Left renal pelvis (tissue), 4 donors: ENCODE measurements around the gene STRN3. TPM values are rescaled to one million over a fixed set of nuclear protein-coding genes. Genes with fewer than 3 reads are reported as not detected.
"Not testable (repeated sequence)": the region's sequence is repeated elsewhere in the genome, so short reads cannot be mapped to it uniquely, and the experiment has no call there.

Source experiments
- DNase-seq, 4 donors: peaks; one replicate each; pipeline ENCODE4 v3.0.0-alpha.2; 2013; ENCODE audit warnings: low read depth in 4 of 4, low spot score in 3 of 4
- polyA plus RNA-seq, 4 donors: library from polyadenylated mRNA; unstranded; fragments of 120-200 nt; gene quantifications; one replicate each; pipeline ENCODE4 v1.2.1, GENCODE V29; 2013; ENCODE audit not compliant: insufficient read length in 4 of 4

The STRN3 gene
- polyA plus RNA-seq, 4 donors, result 39.7 to 53.7 (median 48.3) TPM

DNA sequence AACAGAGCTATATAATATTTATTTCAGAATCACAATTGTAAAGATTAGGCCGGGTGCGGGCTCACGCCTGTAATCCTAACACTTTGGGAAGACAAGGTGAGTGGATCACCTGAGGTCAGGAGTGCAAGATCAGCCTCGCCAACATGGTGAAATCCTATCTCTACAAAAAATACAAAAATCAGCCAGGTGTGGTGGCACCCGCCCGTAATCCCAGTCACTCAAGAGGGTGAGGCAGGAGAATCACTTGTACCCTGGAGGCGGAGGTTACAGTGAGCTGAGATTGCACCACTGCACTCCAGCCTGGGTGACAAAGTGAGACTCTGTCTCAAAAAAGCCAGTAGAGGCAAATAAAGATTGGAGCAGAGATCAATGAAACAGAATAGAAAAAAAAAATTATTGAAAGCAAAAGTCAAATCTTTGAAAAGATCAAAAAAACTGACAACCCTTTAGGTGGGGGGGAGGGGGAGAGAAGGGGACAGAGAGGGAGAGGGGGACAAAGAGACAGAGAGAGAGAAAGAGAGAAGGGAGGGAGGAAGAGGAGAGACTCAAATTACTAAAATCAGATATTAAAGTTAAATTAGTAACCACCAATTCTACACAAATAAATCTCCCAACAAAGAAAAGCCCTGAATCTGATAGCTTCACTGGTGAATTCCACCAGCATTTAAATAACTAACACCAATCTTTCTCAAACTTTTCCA lies 53.1 kb downstream of the STRN3 start:
- no peak for DNase-seq

DNA sequence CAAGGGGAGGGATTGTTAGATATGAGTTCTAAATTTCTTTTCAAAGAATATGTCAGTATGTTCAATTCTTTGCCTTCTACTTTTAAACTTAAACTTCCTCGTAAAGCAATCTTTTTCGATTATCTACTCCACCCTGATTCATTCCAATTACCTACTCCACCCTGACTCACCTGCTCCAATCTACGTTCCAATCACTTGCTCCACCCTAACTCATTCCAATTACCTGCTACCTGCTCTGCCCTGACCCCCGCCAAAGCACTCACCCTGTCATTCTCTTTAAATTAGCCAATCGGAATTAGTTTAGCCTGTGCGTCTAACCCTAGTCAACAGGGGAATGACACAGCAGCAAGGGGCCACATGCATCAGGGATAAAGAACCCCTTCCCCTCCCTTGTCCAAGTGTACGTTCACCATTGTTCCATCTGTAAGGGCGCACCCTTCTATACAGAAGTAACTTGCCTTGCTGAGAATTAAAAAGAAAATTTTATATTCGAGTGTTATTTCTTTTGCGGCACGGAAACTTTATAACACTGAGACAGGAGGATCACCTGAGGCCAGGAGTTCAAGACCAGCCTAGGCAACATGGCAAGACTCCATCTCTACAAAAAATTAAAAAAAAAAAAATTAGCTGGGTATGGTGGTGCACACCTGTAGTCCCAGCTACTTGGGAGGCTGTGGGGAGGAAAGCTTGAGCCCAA lies 54.0 kb downstream of the STRN3 start:
- not testable (repeated sequence) for DNase-seq

DNA sequence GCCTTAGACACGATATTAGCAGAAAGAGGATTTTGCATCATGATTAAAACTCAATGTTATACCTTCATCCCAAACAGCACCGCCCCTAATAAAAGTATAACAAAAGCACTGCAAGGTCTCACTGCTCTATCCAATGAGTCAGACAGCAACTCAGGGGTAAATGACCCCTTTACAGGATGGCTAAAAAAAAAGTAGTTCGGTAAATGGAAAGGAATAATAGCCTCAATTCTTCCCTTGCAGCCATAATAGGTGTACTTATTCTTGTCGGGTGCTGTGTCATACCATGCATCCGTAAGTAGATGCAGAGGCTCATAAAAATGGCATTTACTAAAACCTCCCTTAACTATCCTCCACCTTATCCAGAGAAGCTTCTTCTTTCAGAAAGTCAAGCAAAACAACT lies 54.6 kb downstream of the STRN3 start:
- no peak for DNase-seq

DNA sequence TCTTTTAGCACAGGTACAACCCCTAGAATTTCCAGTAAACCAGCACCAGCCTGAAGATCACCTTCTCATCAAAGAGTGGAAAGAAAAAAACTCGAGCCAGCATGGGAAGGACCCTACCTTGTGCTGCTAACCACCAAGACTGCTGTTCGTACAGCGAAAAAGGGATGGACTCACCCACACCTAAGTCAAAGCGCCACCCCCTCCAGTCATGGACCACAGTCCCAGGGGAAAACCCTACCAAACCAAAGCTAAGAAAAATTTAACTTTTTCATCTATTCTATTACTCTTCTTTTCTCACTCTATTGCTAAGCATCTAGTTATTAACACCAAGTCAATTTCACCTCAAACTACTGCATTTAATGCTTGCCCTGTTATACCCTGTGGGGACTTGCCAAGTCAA lies 56.4 kb downstream of the STRN3 start:
- not testable (repeated sequence) for DNase-seq

DNA sequence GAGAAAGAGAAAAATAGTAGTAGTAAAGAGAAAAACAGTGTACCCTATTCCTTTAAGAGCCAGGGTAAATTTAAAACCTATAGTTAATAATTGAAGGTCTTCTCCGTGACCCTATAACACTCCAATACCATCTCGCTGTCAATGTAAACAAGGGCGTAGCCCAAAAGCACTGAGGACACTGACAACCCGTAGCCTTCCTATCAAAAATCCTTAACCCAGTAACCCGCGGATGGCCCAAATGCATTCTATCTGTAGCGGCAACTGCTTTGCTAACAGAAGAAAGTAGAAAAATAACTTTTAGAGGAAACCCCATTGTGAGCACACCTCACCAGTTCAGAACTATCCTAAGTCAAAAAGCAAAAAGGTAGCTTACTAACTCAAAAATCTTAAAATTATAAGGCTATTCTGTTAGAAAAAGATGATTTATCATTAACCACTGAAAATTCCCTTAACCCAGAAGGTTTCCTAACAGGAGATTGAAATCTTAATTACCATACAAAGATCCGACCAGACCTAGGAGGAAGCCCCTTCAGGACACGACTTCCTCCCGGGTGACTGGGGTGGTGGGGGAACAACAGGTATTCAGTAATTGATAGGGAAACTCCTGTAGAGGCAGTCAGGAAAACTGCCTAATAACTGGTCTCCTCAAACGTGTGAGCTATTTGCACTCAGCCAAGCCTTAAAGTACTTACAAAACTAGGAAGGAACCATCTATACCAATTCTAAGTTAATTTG lies 58.6 kb downstream of the STRN3 start:
- DNase-seq, result not testable (repeated sequence)

DNA sequence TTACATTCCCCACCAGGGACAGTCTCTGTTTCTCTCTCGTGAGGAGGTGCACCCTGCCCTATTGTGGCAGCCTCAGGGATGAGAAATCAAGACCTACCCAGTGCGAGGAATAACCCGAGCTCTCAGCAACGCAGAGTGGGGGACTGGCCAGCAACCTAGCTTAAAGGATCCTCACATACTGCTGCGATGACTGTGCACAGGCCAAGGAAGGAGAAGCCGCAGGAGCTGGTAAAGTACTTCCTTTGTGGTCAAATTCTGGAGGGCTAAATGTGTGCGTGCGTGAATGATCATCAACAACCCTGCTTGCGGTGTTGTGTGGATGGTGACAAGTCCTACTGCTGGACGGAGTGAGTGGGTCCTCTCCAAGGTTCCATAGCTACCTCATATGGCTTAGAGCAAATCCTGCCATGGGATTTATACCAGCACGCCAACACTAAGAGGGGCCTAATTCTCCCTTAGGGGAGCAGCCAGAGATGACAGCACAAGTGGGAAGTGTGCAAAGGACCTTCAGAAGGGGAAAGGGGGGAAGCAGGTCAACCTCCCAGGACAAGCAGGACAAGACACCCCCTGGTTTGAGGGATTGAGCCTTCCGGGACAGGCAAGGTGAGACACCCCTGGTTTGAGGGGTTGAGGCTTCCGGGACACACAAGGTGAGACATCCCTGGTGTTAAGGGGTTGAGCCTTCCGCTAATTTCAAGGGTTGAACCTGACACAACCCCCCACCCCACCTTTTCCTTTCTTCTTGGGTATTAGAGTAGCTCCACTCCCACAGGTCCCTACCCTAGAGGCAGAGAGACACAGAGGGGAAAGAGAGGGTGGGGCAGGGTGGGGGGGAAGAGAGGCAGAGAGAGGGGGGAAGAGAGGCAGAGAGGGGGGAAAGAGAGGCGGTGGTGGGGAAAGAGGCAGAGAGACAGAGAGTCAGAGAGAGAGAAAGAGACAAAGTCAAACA lies 59.5 kb downstream of the STRN3 start:
- DNase-seq, result no peak

DNA sequence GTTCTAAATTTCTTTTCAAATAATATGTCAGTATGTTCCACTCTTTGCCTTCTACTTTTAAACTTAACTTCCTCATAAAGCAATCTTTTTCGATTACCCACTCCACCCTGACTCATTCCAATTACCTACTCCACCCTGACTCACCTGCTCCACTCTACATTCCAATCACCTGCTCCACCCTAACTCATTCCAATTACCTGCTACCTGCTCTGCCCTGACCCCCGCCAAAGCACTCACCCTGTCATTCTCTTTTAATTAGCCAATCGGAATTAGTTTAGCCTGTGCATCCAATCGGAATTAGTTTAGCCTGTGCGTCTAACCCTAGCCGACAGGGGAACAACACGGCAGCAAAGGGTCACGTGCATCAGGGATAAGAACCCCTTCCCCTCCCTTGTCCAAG lies 60.3 kb downstream of the STRN3 start:
- not testable (repeated sequence) for DNase-seq

DNA sequence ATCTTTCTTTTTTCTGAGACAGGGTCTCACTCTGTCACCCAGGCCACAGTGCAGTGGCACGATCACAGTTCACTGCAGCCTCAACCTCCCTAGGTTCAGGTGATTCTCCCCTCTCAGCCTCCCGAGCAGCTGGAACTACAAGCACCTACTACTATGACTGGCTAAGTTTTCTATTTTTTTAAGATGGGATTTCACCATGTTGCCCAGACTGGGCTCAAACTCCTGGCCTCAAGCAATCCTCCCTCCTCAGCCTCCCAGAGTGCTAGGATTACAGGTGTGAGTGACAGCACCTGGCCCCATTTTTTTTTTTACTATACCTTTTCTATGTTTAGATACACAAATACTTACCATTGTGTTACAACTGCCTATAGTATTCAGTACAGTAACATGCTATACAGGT lies 63.6 kb downstream of the STRN3 start:
- not testable (repeated sequence) for DNase-seq

DNA sequence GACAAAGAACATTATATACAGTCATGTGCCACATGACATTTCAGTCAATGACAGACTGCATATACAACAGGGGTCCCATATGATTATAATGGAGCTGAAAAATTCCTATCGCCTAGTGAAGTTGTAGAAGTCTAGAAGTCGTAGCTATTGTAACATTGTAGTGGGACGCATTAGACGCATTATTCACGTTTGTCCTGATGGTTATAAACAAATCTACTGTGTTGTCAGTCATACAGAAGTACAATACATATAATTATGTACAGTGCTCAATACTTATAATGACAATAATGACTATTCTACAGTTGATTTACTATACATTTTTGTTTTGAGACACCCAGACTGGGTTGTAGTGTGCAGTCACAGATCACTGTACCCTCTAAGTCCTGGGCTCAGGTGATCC lies 64.8 kb downstream of the STRN3 start:
- no peak for DNase-seq

DNA sequence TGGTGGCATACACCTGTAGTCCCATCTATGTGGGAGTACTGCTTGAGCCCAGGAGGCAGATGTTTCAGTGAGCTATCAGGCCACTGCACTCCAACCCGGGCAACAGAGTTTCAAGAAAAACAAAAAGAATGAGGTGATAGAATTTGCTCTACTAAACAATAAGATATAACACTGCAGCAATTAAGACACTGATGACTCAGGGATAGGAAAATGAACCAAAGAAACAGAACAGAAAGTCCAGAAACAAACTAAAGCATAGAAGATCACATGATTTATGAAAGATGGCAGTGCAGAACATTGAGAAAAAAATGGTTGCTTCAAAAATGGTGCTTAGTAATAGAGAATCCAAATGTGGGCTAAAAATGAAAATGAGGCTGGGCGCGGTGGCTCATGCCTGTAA lies 66.0 kb downstream of the STRN3 start:
- no peak for DNase-seq

DNA sequence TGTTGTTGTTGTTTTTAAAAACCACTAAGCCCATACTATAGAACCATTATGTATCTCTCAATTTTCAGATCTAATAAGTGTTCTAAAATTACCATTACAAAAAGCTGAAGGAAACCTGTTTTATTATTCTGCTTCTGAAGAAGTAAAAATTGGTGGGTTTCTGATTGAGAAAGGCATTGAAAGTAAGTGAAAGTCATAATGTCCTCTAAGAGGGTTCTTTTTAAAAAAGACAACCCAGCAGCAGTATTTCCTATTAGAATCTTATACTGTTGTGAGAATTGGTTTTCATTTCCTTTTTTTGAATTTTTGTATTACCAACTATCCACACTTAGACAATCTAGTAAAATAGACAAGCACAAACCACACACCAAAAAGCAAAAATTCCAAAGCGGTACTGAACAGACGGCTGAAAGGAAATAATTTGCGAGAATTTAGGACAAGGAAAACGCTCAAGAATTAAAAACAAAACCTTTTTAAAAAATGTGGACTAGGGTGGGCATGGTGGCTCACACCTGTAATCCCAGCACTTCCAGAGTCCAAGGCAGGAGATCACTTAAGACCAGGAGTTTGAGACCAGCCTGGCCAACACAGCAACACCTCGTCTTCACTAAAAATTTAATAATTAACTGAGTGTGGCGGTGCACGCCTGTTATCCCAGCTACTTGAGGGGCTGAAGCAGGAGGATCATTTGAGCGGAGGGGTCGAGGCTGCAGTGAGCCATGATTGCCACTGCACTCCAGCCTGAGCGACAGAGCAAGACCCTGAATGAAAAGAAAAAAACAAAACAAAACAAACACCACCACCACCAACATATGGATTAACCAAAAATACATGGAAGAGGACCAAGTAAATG lies 67.4 kb downstream of the STRN3 start:
- DNase-seq, result no peak

DNA sequence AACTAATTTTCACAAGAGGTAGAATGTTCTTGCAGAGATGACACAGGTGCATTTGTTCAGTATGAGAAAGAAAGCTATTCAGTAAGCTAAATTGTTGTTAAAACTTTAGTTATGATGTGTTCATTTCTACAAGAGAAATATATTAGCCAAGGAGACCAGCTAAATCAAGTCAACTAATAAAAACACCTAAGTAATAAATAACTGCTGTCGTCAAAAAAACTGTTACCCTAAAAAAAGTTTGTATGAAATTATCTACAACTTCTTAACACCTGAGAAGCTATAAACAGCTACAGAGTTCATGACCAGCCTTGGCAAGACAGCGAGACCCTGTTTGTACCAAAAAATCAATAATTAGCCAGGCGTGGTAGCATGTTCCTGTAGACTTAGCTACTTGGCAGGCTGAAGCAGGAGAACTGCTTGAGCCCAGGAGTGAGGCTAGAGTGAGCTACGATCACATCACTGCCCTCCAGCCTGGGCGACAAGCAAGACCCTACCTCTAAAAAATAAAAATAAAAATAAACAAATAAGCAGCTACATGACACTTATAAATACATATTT lies 68.3 kb downstream of the STRN3 start:
- no peak for DNase-seq

DNA sequence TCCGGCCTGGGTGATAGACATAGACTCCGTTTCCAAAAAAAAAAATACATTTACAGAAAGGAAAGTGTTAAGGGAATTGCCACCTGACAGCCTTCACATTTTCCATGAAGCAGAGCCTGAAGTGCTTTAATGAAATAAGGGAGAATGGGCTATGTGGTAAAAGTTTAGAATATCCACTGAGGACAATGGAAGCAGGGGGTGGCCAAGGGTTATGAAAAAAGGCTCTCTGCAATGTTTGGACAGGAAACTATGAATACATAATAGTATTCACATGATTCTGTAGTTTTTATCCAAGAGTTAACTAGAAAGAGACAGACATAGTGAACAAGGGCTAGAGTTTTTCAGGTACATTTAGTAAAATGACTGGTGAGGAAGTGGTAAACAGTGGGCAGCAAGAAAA lies 76.5 kb downstream of the STRN3 start:
- no peak for DNase-seq

DNA sequence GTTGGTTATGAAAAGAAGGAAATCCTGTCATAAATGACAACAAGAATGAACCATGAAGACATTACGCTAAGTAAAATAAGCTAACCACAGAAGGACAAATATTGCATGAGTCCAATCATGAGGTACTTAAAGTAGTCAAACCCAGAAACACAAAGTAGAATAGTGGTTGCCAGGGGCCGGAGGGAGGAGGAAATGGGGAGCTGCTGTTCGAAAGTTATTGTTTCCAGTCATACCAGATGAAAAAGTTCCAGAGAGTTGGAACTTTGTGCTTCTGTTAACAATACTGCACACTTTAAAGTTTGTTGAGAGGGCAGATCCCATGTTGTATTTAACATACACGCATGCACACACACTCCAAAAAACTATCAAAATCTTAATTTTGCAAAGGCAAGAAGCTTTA lies 82.5 kb downstream of the STRN3 start:
- no peak for DNase-seq

DNA sequence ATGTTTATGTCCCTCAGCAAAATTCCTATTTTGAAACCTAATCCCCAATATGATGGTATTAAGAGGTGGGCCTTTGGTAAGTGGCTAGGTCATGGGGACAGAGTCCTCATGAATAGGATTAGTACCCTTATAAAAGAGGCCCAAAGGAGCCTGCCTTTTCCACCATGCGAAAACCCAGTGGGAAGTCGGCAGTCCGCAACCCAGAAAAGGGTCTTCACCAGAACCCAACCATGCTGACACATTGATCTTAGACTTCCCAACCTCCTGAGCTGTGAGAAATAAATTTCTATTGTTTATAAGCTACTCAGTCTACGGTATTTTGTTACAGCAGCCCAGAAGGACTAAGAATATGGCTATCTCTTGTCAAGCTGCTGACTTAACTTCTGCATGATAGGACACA lies 85.3 kb downstream of the STRN3 start:
- no peak for DNase-seq

DNA sequence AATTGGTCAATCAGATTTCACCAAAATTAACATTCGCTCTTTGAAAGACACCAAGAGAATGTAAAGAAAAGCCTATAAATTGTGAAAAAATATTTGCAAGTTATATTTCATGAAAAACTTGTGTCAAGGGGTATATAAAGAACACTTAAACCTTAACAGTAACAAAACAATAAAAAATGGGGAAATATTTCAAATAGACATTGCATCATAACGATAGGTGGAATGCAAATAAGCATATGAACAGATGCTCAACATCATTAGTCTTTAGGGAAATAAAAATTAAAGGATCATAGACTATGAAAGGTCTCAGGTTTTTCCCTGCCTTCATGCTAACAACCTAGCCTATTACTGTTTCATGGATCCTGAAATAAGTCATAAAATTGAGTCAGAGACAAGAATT lies 87.6 kb downstream of the STRN3 start:
- no peak for DNase-seq

DNA sequence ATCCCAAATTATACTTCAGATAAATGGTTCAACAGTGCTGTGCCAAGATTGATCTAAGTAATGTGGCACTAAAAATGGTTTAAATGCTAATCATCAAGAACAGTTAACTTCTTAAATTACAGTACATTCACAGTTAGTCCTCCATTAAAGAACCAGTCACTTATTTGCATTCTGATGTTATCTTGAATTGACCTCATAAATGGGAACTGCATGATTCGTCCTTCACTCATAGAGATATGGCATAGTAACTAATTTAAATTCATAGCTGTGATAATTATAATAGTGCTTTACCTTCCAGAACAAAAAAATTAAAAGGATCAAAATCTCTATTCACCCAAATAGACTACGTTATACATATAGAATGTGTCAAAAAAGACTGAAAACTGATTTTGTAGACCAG lies 90.7 kb downstream of the STRN3 start:
- DNase-seq, result no peak

DNA sequence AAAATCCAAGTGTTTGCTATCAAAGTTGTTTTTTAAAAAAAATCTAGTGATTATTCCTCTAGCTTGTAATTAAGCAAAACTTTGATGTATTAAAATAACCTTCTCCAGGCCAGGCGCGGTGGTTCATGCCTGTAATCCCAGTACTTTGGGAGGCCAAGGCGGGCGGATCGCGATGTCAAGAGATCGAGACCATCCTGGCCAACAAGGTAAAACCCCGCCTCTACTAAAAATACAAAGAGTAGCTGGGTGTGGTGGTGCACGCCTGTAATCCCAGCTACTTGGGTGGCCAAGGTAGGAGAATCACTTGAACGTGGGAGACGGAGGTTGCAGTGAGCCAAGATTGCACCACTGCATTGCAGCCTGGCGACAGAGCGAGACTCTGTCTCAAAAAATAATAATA lies 92.2 kb downstream of the STRN3 start:
- not testable (repeated sequence) for DNase-seq

DNA sequence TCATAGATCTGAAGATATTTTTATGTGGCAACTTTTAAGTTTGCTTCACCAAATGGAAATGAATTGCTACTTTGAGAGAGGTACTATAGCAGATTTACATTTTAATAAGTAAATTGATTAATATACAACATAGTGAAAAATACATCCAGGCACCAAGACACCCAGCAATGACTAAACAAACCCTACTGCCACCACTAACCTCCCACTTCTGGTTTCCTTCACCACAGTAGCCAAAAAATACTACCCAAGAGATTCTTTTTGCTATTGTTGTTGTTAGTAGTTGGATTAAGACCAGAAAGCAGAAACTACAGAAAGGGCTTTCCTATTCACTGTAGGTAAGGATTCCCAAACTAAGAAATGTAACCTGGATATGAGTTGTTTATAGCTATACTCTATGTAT lies 97.7 kb downstream of the STRN3 start:
- DNase-seq, result no peak
